SU-DHL-6 (cell line): ENCODE results near the gene ERN1.
"Not testable (repeated sequence)": the region's sequence is repeated elsewhere in the genome, so short reads cannot be mapped to it uniquely, and the experiment has no call there.

Experiments used
- H2AFZ ChIP-seq: fragments of 200-600 bp; sonication (generic); 2 replicates; pipeline ENCODE4 v1.6.1; 2014; ENCODE audit warnings: low read depth, mild to moderate bottlenecking, moderate library complexity, mixed read lengths, antibody characterized with exemption, low read length; ENCODE audit not compliant: severe bottlenecking
- H3F3A ChIP-seq: fragments of 200-600 bp; shearing (Covaris generic); 2 replicates; pipeline ENCODE4 v1.6.0; 2016; ENCODE audit warnings: antibody characterized with exemption, mild to moderate bottlenecking; ENCODE audit not compliant: insufficient read depth
- H3K27ac ChIP-seq: fragments of 200-600 bp; sonication (generic); 2 replicates; pipeline ENCODE4 v1.5.1; 2016; ENCODE audit warnings: low read depth, mild to moderate bottlenecking, low read length, moderate library complexity, mixed read lengths
- H3K27me3 ChIP-seq: fragments of 200-600 bp; sonication (generic), shearing (Covaris generic); 2 replicates; pipeline ENCODE4 v1.6.0; 2014; ENCODE audit warnings: mild to moderate bottlenecking, low read length
- H3K36me3 ChIP-seq: fragments of 200-600 bp; sonication (generic); 2 replicates; pipeline ENCODE4 v1.6.1; 2014; ENCODE audit warnings: mild to moderate bottlenecking, low read length, mixed read lengths
- H3K4me2 ChIP-seq: fragments of 300-600, 200-600 bp; shearing (Covaris generic), sonication (generic); 2 replicates; pipeline ENCODE4 v1.6.0; 2014; ENCODE audit warnings: low read length, low read depth, mild to moderate bottlenecking; ENCODE audit not compliant: poor library complexity, severe bottlenecking
- H3K4me3 ChIP-seq: fragments of 200-600 bp; sonication (generic); 2 replicates; pipeline ENCODE4 v1.5.1; 2014; ENCODE audit warnings: antibody characterized with exemption, low read length, mild to moderate bottlenecking, mixed read lengths; ENCODE audit not compliant: insufficient read depth, poor library complexity, severe bottlenecking
- H3K79me2 ChIP-seq: fragments of 200-600 bp; sonication (generic); 2 replicates; pipeline ENCODE4 v1.6.1; 2014; ENCODE audit warnings: mild to moderate bottlenecking, low read length, moderate library complexity; ENCODE audit not compliant: insufficient read depth
- H3K9ac ChIP-seq: fragments of 200-600 bp; sonication (generic); 2 replicates; pipeline ENCODE4 v1.7.0; 2014; ENCODE audit warnings: mild to moderate bottlenecking, low read length
- H3K9me2 ChIP-seq: fragments of 200-600 bp; sonication (generic); replicated peaks from 2 replicates; pipeline ENCODE4 v1.6.1; 2014; ENCODE audit warnings: low read length; ENCODE audit not compliant: insufficient read depth
- H3K9me3 ChIP-seq: fragments of 200-600 bp; sonication (generic); 2 replicates; pipeline ENCODE4 v1.6.1; 2014; ENCODE audit warnings: low read length, mixed read lengths; ENCODE audit not compliant: insufficient read depth
- H4K20me1 ChIP-seq: fragments of 200-600 bp; sonication (generic); 2 replicates; pipeline ENCODE4 v1.6.1; 2014; ENCODE audit warnings: low read depth, mild to moderate bottlenecking, antibody characterized with exemption, low read length, moderate library complexity, mixed read lengths
- CTCF ChIP-seq: fragments of 200-600 bp; sonication (generic); IDR thresholded peaks from one replicate; pipeline ENCODE4 v1.5.1; 2017; ENCODE audit warnings: antibody characterized with exemption, mild to moderate bottlenecking, low read length, moderate library complexity; ENCODE audit not compliant: insufficient read depth, poor library complexity, severe bottlenecking
- EZH2phosphoT487 ChIP-seq: fragments of 200-600 bp; sonication (generic), shearing (Covaris generic); conservative IDR thresholded peaks from 2 replicates; pipeline ENCODE4 v1.6.1; 2018; ENCODE audit warnings: mild to moderate bottlenecking, antibody characterized with exemption, low read length, moderate library complexity, mixed read lengths

ERN1 gene

GRCh38 chr17:64020056-64020766 is 109.7 kb downstream of the ERN1 start, which contains the start of gene ICAM2:
TSS of gene ICAM2 (minus strand) at chr17:64020633. CDS start at chr17:64006691, 13,942 bp downstream.
- H3F3A ChIP-seq = peaks cover 74% of the 10 kb centered on the region
- TF ChIP-seq EZH2phosphoT487 (no peak), CTCF (no peak)
- H3K27ac ChIP-seq = peak within 1 kb of the TSS; percentile 98
- no peaks in the 10 kb centered on the region for H4K20me1 ChIP-seq
- H3K36me3 ChIP-seq = no peaks in the 10 kb centered on the region
- peak within 1 kb of the TSS; percentile 80 for H3K9ac ChIP-seq
- peak within 1 kb of the TSS; percentile 4 for H2AFZ ChIP-seq
- no peaks in the 10 kb centered on the region for H3K27me3 ChIP-seq
- peaks cover 36% of the 10 kb centered on the region for H3K79me2 ChIP-seq
- peak within 1 kb of the TSS; percentile 65 for H3K4me3 ChIP-seq
- H3K9me3 ChIP-seq = no peaks in the 10 kb centered on the region
- H3K9me2 ChIP-seq = no peaks in the 10 kb centered on the region
- H3K4me2 ChIP-seq = peak within 1 kb of the TSS; percentile 99

- H3K36me3 ChIP-seq, H3K9me3 ChIP-seq, H3K27me3 ChIP-seq, H3K9me2 ChIP-seq, H4K20me1 ChIP-seq: not testable (repeated sequence)
- Histone ChIP-seq H3K79me2 (peaks cover 42% of the 10 kb centered on the region), H3K9ac (peak overlapping the region; percentile 80), H3K4me3 (peak overlapping the region; percentile 65), H2AFZ (peak overlapping the region; percentile 4), H3K4me2 (peak overlapping the region; percentile 99), H3K27ac (peak overlapping the region; percentile 98), H3F3A (peaks cover 72% of the 10 kb centered on the region)
These were observed 110.4 kb downstream of the ERN1 start for GRCh38 chr17:64019551-64019961.

GRCh38 chr17:64017381-64017980 is 112.5 kb downstream of the ERN1 start:
- H3K9me3 ChIP-seq = no peaks in the 10 kb centered on the region
- no peaks in the 10 kb centered on the region for H3K9me2 ChIP-seq
- peaks cover 59% of the 10 kb centered on the region for H3F3A ChIP-seq
- H3K4me3 ChIP-seq = peak overlapping the region; percentile 65
- H3K79me2 ChIP-seq = peaks cover 58% of the 10 kb centered on the region
- H3K27ac ChIP-seq = peak overlapping the region; percentile 98
- peak overlapping the region; percentile 99 for H3K4me2 ChIP-seq
- no peak overlapping the region for H2AFZ ChIP-seq
- H3K9ac ChIP-seq = peak overlapping the region; percentile 56
- no peaks in the 10 kb centered on the region for H3K36me3 ChIP-seq
- TF ChIP-seq EZH2phosphoT487 = no peak
- no peak for TF ChIP-seq CTCF
- no peaks in the 10 kb centered on the region for H4K20me1 ChIP-seq
- H3K27me3 ChIP-seq = no peaks in the 10 kb centered on the region

GRCh38 chr17:64016974-64017373 is 113.0 kb downstream of the ERN1 start:
- peak overlapping the region; percentile 52 for H2AFZ ChIP-seq
- H3K79me2 ChIP-seq = peaks cover 63% of the 10 kb centered on the region
- no peaks in the 10 kb centered on the region for H4K20me1 ChIP-seq
- H3K27ac ChIP-seq = peak overlapping the region; percentile 98
- H3K27me3 ChIP-seq = no peaks in the 10 kb centered on the region
- no peaks in the 10 kb centered on the region for H3K36me3 ChIP-seq
- H3K9me3 ChIP-seq = no peaks in the 10 kb centered on the region
- no peaks in the 10 kb centered on the region for H3K9me2 ChIP-seq
- peaks cover 54% of the 10 kb centered on the region for H3F3A ChIP-seq
- peak overlapping the region; percentile 99 for H3K4me2 ChIP-seq
- H3K4me3 ChIP-seq = peak overlapping the region; percentile 65
- peak overlapping the region; percentile 56 for H3K9ac ChIP-seq
- TF ChIP-seq EZH2phosphoT487 (no peak), CTCF (no peak)
